Measurements from ENCODE around the gene LYPLA2. TPM values are rescaled to one million over a fixed set of nuclear protein-coding genes. Genes with fewer than 3 reads are reported as not detected.
A peak's percentile ranks its signal among the peaks of the same experiment; 100 is the strongest.

Gene LYPLA2
- total and polyA plus RNA-seq, 2 donors (not counting 1 experiment from before 2014, with no cell fraction given), result 50.6 to 60.5 TPM

GRCh38 chr1:23838401-23838866, 47.5 kb downstream of the LYPLA2 start:
- 2% methylated on average over 4 of the region's 21 CpGs for WGBS (ENCODE audit: insufficient coverage)
- peak overlapping the region; percentile 83 for H3K27ac Mint-ChIP-seq
- no peak overlapping the region for H3K27ac ChIP-seq (ENCODE audit: low read length in 2 of 2)
- ChIA-PET POLR2A (interaction anchor here (0.7 to 1.7 kb wide), 3 partner anchors 13 to 123 kb away, joined by 3 to 13 read pairs (median 7); partner anchors contain the start of gene HMGCL), CTCF (interaction anchor here (0.7 to 2.1 kb wide), 6 partner anchors 13 to 553 kb away, joined by 3 to 5 read pairs (median 4); partner anchors contain the start of gene HMGCL)
- intact Hi-C loops (cut with micrococcal nuclease), result loop anchor here (1.0 to 2.0 kb wide), 4 partner anchors 13 to 38 kb away; partner anchors contain the start of genes FUCA1, GALE and HMGCL
- H3K4me1 Mint-ChIP-seq, result peaks cover 11% of the 10 kb centered on the region
- ATAC-seq (ENCODE audit: low read depth), result peak; percentile 100
- H3K9me3 Mint-ChIP-seq (ENCODE audit: insufficient read depth), result no peaks in the 10 kb centered on the region
- no peaks in the 10 kb centered on the region for H3K27me3 ChIP-seq (replicated peaks in 1 of 4; ENCODE audit: control extremely low read depth in 1 of 4, control insufficient read depth in 3 of 4, insufficient read depth in 4 of 4, low read length in 3 of 4)
- H3K36me3 ChIP-seq (replicated peaks in 1 of 2; ENCODE audit: control extremely low read depth in 1 of 2, control insufficient read depth in 1 of 2, extremely low read depth in 1 of 2, insufficient read depth in 2 of 2, low read length in 1 of 2), result no peaks in the 10 kb centered on the region
- peak overlapping the region in 4 of 5 experiments; percentile 19 to 60 (median 40) for H3K4me3 ChIP-seq (ENCODE audit: control extremely low read depth in 1 of 5, extremely low read depth in 1 of 5, insufficient read depth in 1 of 5, low read depth in 2 of 5, low read length in 4 of 5)
- no peaks in the 10 kb centered on the region for H3K27me3 Mint-ChIP-seq
- peak overlapping the region; percentile 75 for H2AFZ ChIP-seq (ENCODE audit: insufficient read depth, low read depth, low read length, poor library complexity, severe bottlenecking)
- H3K4me1 ChIP-seq (ENCODE audit: control insufficient read depth in 2 of 2, insufficient read depth in 2 of 2, low read length in 2 of 2), result peaks cover 6 to 7% of the 10 kb centered on the region in 2 donors
- H4K20me1 ChIP-seq (ENCODE audit: control insufficient read depth, insufficient read depth, low read length, poor library complexity, severe bottlenecking), result no peaks in the 10 kb centered on the region
- peak overlapping the region; percentile 86 for H3K4me2 ChIP-seq (replicated peaks; ENCODE audit: low read depth, low read length, poor library complexity, severe bottlenecking)
- peak overlapping the region; percentile 57 for H3K9ac ChIP-seq (ENCODE audit: low read length)
- no peaks in the 10 kb centered on the region for H3K79me2 ChIP-seq (ENCODE audit: control insufficient read depth, insufficient read depth, low read length)
- peak; percentile 89 for DNase-seq
- no peak for TF ChIP-seq EZH2 (IDR thresholded peaks at IDR 0.05; ENCODE audit: borderline replicate concordance, insufficient read depth, low read depth, low read length, poor library complexity, severe bottlenecking)
- peak; percentile 3 for TF ChIP-seq CTCF (IDR thresholded peaks at IDR 0.05)
- H3K9me3 ChIP-seq (ENCODE audit: control extremely low read depth in 1 of 3, control insufficient read depth in 2 of 3, insufficient read depth in 1 of 3, low read length in 2 of 3), result no peaks in the 10 kb centered on the region
- H3K4me3 Mint-ChIP-seq, result peak overlapping the region; percentile 88

DNA sequence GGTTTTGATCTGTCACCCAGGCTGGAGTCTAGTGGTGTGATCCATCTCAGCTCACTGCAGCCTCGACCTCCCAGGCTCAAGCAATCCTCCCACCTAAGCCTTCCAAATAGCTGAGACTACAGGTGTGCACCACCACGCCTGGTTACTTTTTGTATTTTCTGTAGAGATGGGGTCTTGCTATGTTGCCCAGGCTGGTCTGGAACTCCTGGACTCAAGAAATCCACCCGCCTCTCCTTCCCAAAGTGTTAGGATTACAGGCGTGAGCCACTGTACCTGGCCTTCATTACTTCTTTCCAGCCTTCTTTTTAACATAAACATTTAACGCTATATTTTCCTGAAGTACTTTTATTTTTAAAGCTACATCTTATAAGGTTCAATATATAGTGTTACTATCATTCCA, 52.7 kb downstream of the LYPLA2 start:
- peaks cover 0 to 4% (median 0%) of the 10 kb centered on the region in 3 donors for H3K9me3 ChIP-seq (ENCODE audit: control extremely low read depth in 1 of 3, control insufficient read depth in 2 of 3, insufficient read depth in 1 of 3, low read length in 2 of 3)
- no CpG with 5 or more reads among the region's 5 CpGs for WGBS (ENCODE audit: insufficient coverage)
- Mint-ChIP-seq H3K27ac (no peak overlapping the region), H3K4me1 (peaks cover under 1% of the 10 kb centered on the region), H3K27me3 (no peaks in the 10 kb centered on the region), H3K9me3 (ENCODE audit: insufficient read depth) (no peaks in the 10 kb centered on the region), H3K4me3 (no peak overlapping the region)
- peaks cover 2 to 22% of the 10 kb centered on the region in 2 experiments for H3K36me3 ChIP-seq (replicated peaks in 1 of 2; ENCODE audit: control extremely low read depth in 1 of 2, control insufficient read depth in 1 of 2, extremely low read depth in 1 of 2, insufficient read depth in 2 of 2, low read length in 1 of 2)
- H4K20me1 ChIP-seq (ENCODE audit: control insufficient read depth, insufficient read depth, low read length, poor library complexity, severe bottlenecking), result no peaks in the 10 kb centered on the region
- H3K4me1 ChIP-seq (ENCODE audit: control insufficient read depth in 2 of 2, insufficient read depth in 2 of 2, low read length in 2 of 2), result no peaks in the 10 kb centered on the region
- H3K4me2 ChIP-seq (replicated peaks; ENCODE audit: low read depth, low read length, poor library complexity, severe bottlenecking), result no peak overlapping the region
- no peaks in the 10 kb centered on the region for H3K27me3 ChIP-seq (replicated peaks in 1 of 4; ENCODE audit: control extremely low read depth in 1 of 4, control insufficient read depth in 3 of 4, insufficient read depth in 4 of 4, low read length in 3 of 4)
- H2AFZ ChIP-seq (ENCODE audit: insufficient read depth, low read depth, low read length, poor library complexity, severe bottlenecking), result no peak overlapping the region
- CTCF ChIA-PET, result interaction anchor here (3.0 kb wide), 1 partner anchor 33 kb away, joined by 15 read pairs; no protein-coding TSS in a partner anchor
- POLR2A ChIA-PET, result no interaction called here
- H3K9ac ChIP-seq (ENCODE audit: low read length), result no peak overlapping the region
- H3K4me3 ChIP-seq (ENCODE audit: control extremely low read depth in 1 of 5, extremely low read depth in 1 of 5, insufficient read depth in 1 of 5, low read depth in 2 of 5, low read length in 4 of 5), result no peak overlapping the region
- no peaks in the 10 kb centered on the region for H3K79me2 ChIP-seq (ENCODE audit: control insufficient read depth, insufficient read depth, low read length)
- H3K27ac ChIP-seq (ENCODE audit: low read length in 2 of 2), result no peak overlapping the region
- TF ChIP-seq CTCF (IDR thresholded peaks at IDR 0.05), result no peak
- TF ChIP-seq EZH2 (IDR thresholded peaks at IDR 0.05; ENCODE audit: borderline replicate concordance, insufficient read depth, low read depth, low read length, poor library complexity, severe bottlenecking), result no peak
- intact Hi-C loops (cut with micrococcal nuclease), result no loop called here
- ATAC-seq (ENCODE audit: low read depth), result no peak
- DNase-seq, result no peak
